ENCODE results near the gene FAM9B.

The FAM9B gene

GRCh38 chrX:8980756-8981155 is 53.2 kb downstream of the FAM9B start:
- no peak for DNase-seq (ENCODE audit: low read depth in 2 of 2)
